ENCODE results near the gene TEF. TPM values are rescaled to one million over a fixed set of nuclear protein-coding genes. Genes with fewer than 3 reads are reported as not detected.

The TEF gene, protein sequence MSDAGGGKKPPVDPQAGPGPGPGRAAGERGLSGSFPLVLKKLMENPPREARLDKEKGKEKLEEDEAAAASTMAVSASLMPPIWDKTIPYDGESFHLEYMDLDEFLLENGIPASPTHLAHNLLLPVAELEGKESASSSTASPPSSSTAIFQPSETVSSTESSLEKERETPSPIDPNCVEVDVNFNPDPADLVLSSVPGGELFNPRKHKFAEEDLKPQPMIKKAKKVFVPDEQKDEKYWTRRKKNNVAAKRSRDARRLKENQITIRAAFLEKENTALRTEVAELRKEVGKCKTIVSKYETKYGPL
- 1.8 and 3.3 TPM in 2 replicates for total RNA-seq (2014; rRNA removed)
- 2.6 TPM for polyA plus RNA-seq (2012)

DNA sequence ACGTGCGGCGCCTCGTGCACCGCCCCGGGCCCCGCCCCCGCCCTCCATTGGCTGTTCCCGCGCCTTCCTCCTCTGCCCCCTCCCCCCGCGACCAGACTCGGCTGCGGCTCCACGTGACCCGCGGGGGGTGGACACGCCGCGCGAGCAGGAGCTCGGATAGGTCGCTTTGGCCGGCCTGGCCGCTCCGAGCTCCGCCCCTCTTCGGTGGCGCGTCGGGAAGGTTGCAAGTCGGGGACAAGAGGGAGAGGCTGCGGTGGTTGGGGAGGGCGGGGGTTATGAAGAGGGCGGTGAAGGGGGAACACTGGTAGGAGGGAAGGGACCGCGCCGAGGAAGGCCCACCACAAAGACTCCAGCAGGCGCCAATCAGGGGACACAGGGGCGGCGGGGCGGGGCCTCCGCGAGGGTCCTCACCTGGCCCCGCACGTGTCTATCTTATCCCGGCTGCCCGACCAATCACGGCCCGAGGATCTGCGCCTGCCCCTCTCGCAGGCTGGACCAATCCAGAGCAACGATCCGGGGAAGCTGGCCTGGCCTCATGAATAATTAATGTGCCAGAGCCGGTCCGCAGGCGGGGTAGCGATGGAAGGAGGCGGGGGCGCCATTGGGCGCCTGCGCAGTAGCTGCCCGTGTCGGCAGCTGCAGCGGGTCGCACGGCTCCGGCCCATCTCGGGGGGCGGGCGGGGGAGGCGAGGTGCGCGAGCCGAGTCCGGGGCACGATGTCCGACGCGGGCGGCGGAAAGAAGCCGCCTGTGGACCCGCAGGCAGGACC is at the start of gene TEF:
TEF (plus strand) TSS at position 614 of the 769 bp plus-strand sequence; CDS start at position 717, 103 bp downstream.
- DNase-seq (ENCODE audit: low read depth), result peak; percentile 97

DNA sequence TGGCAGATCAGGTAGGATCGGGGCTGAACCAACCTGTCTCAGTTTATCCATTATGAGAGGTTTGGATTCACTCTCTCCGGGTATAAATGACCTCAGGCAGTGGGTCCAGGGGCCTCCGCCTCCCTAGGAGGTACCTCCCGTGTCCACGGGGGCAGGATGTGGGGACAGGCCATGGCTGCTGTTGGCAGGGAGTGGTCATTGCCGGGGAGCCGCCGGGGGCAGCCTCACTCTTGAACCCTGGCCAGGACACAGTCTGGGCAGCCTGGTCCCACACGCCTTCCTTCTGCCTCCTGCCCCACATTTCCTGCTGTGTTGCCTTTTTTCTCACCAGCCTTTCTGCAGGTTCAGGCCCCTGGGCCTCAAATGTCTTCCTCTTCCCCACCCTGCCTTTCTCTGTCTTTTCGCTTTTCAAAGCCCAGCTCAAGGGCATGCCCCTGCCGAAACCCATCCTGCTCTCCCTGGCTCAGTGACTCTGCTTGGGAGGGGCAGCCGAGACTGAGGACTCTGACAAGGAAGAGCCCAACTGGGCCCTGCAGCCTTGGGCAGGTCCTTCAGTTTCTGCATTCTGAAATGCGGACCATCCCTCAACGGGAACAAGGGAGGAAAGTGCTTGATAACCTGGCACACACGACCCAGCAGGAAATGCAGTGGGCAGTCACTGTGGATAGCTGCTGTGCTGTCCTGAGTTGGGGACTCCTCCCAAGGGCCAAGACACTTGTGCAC is 49.4 kb upstream of the TEF start:
- DNase-seq (ENCODE audit: low read depth), result no peak

DNA sequence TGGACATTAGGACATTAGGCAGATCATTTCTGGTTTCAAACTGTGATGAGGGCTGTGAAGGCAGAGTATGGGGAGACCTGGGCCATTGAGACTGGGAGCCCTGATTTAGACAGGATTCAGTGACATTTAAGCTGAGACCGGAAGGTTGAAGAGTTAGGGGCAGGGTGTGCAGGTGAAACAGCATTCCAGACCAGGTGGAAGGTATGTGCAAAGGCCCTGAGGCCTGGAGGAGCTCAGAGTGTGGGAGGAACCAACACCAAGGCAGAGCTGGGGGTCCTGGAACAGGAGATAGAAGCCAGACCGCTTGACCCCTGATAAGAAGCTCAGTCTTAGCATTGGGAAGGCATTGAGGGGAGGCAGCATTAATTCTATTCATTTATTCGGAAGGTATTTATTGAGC is 47.9 kb upstream of the TEF start:
- DNase-seq (ENCODE audit: low read depth), result no peak

DNA sequence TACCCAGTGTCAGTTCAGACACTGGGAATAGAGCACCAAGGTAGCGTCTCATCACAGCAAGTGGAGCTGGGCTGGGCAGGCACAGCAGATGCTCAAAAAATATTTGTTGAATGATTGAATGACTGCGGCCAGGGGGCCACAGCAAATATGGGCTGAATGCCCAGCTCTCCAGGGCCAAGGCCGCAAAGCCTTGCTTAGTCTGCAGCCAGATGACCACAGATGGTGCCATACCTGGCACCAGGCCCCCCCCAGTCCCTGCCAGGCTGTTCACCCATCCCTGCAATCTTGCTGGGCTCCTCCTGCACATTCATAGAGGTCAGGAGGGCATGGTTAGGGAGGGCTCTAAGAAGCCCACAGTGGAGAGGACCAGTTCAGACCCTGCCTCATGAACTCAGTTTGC is 47.5 kb upstream of the TEF start:
- DNase-seq (ENCODE audit: low read depth), result no peak

DNA sequence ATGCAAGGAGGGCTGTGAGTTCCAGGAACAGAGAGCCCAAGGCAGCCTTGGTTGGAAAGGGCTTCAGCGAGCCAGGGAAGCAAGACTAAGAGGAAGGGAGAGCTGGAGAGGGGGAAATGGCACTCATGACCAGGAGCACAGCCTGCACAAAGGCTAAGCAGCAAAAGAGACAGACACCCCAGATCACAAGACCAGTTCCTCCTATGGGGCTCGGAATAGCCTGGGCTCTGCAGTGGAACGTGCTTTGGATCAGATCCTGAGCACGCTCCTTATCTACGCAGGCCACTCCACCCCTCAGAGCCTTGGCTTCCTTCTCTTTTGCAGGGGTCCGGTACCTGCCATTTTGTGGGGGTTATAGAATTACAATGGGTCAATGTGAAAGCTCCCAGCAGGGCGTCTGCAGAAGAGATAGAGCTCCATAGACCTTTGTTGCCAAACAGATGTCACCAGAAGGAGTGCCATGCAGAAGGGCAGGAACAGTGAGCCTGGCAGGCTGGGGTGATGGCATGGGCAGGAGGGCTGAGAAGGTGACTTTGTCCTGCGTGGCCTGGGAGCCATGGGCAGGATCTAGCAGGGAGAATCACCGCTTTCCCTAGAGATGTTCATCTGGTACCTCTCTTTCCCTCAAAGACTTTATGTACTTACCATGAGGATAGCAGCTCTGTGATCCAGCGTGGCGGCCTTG is 46.6 kb upstream of the TEF start:
- DNase-seq (ENCODE audit: low read depth), result no peak

DNA sequence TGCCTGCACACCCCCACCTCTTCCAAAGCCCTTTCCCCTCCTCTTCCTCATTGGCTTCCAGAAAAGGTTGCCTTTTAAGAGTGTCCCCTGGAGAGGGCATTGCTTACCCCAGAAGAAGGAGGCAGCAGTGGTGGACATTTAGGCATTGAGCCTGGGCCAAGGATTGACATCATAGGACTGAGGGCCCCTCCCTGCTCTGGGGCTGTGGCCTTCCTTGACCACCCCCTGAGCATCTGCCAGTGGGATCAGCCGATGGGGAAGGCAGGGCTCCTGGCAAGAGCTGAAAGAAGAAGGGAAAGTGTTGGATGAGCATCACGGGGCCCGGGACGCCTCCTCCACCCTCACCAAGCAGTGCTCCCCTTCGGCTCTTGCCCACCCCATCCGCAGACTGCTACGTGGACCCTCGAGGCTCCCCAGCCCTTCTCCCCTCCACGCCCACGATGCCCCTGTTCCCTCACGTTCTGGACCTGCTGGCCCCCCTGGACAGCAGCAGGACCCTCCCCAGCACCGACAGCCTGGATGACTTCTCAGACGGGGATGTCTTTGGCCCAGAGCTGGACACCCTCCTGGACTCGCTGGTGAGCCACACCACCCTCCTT is 43.0 kb upstream of the TEF start:
- DNase-seq (ENCODE audit: low read depth), result no peak

DNA sequence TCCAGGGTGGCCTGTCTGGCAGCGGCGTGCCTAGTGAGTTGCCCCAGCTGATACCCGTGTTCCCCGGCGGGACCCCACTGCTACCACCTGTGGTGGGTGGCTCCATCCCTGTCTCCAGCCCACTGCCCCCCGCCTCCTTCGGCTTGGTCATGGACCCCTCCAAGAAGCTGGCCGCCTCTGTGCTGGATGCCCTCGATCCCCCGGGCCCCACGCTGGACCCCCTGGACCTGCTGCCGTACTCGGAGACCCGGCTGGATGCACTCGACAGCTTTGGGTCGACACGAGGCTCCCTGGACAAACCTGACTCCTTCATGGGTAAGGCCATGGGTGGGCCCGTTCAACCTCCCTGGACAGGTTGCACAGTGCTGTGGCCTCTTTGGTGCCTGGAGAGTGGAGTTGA is 41.9 kb upstream of the TEF start:
- DNase-seq (ENCODE audit: low read depth), result no peak

DNA sequence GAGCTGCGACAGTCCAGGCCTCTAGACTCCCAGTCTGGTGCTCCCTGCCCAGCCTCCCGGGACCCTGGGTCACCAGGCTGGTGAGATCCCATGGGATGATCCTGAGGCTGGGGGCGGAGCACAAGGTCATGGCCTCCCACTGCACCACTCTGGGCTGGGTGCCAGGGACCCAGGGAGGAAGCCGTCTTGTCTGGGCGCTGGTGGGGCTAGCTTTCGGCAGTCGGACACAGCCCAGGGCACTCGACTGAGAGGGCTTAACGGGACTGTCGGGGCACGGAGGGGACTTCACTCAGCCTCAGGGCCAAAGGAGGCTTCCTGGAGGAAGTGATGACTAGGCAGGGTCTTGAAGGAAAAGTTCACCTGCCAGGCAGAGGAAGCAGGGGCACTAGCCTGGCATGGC is 41.4 kb upstream of the TEF start:
- DNase-seq (ENCODE audit: low read depth), result no peak

DNA sequence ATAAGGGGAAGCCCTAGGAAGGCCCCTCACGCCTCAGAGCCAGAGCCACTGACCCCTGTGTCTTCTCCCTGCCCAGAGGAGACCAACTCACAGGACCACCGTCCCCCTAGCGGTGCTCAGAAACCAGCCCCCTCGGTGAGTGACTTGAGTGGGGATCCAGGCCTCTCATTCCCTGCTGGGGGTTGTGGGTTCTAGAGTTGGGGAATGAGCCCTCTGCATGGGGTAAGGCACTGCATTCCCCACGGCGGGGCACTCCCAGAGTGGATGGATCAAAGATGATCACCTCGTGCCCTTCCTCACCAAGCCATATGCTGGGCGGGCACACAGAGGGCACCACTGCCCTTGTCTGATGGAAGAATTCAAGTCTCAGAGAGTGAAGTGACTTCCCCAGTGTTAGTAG is 40.7 kb upstream of the TEF start:
- DNase-seq (ENCODE audit: low read depth), result no peak

DNA sequence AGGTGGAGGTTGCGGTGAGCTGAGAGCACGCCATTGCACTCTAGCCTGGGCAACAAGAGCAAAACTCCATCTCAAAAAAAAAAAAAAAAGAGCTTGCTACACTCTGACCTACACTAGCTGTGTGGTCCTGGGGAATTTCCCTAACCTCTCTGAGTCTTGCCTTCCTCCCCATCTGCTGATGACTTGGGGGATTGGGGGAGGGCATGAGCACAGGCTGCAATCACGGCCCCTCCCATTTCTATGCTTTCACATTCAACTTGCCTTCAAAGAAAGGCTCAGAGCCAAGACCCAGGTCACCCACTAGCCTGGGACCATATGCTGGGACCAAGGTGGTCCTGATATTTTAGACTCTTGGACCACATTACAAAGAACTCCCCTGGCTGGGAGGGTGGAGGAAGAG is 39.8 kb upstream of the TEF start:
- no peak for DNase-seq (ENCODE audit: low read depth)

DNA sequence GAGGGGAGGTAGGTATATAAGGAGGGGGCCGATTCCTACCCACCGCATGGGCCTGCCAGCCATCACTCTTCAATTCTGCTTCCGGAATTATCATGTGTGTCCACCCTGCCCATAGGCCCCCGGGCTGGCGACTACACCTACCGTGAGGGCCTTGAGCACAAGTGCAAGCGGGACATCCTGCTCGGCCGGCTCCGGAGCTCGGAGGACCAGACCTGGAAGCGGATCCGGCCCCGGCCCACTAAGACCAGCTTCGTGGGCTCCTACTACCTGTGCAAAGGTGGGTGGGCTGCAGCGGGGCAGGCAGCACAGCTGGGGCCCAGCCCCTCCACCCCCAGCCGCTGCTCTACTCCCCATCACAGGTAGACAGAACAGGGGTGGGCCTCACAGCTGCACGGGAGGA is 38.4 kb upstream of the TEF start:
- no peak for DNase-seq (ENCODE audit: low read depth)

DNA sequence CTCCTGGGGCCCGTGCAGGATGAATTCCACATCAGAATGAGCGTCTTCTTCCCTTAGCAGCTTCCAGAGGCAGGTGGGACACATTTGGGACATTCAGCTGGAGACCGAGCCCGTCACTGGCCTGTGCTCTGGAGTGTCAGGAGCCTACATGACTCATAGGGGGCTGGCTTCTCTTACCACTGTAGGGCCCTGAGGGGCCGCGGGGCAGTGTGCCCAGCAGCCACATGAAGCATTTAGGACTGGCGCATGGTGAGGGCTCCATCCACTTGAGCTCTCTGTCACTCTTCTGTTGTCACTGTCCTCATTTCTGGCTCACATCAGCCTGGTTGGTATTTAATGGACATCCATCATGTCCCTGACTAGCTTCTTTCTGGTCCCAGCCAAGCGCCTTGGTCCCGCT is 38.0 kb upstream of the TEF start:
- no peak for DNase-seq (ENCODE audit: low read depth)

DNA sequence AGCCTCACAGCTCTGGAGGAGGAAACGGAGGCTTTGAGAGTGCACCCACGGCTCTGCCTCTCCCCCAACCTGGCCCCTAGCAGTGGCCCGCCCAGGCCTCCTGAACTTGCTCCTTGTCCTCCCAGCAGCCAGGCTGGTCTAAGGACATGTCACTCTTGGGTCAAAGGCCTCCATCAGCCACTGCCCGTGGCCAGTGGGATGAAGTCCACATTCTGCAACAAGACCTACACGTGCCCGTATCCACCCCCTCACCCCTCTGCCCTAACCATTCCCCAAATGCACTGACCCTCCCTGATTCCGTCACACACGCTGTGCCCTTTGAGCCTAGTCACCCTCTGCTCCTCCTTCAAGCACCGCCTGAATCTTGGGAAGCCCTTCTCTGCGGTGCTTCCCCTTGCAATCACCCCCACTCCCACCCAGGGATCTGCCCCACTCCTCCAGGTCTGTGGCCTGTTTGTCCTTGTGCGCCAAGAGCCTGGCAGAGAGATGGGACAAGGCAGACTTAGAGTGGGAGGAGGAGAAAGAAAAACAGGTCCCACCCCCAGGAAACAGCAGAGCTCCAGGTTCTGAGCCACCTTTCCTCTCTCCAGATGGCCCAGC is 37.5 kb upstream of the TEF start:
- no peak for DNase-seq (ENCODE audit: low read depth)

DNA sequence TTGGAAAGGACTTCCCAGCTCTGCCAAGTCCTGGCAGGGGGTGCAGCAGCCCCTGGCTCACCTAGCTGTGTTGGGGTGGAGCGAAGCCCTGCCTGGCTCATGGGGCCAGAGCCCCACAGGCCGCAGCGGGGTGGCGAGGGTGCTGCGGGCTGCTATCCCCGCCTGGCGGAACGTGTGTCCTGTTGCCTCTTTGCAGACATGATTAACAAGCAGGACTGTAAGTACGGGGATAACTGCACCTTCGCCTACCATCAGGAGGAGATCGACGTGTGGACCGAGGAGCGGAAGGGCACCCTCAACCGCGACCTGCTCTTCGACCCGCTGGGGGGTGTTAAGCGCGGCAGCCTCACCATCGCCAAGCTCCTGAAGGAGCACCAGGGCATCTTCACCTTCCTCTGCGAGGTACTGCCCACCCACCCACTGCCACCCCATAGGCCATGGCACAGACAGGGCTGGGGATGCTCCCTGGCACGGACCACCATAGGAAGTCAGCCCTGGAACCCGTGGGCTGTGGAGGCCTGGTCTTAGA is 35.9 kb upstream of the TEF start:
- no peak for DNase-seq (ENCODE audit: low read depth)

DNA sequence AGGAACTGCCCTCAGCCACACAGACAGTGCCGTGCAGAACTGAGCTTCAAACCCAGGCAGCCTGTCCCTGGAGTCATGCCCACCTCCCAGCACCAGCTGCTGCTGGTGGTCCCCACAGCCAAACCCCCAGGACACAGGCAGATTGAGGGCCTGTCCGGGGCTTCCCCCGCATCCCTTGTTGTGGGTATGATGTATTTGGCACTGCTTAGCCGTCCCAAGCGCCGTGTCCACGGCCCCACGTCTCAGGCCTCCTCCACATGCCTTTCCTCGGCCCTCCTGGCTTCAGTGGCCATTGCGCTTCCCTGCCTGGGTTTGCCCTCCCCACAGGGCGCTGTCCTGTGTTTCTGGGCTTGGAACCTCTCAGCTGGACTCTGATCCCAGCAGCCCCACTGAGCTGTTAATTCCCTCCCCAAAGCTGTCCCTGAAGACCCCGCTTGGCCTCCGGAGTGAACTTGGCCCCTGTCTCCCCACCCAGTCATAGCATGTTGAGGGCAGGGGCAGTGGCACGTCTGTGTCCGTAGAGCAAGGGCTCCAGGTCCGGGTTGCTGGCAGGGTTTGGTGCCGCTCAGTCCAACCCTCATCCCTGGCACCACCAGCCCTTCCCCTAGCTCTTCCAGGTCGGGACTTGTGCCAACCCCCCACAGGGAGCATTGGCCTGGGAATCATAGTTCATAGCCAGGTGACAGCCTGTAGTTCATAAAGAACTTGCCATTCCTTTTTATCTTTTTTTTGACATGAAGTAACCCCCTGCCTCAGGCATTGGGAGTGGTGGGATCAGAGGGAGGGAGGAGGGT is 34.5 kb upstream of the TEF start:
- DNase-seq (ENCODE audit: low read depth), result no peak

DNA sequence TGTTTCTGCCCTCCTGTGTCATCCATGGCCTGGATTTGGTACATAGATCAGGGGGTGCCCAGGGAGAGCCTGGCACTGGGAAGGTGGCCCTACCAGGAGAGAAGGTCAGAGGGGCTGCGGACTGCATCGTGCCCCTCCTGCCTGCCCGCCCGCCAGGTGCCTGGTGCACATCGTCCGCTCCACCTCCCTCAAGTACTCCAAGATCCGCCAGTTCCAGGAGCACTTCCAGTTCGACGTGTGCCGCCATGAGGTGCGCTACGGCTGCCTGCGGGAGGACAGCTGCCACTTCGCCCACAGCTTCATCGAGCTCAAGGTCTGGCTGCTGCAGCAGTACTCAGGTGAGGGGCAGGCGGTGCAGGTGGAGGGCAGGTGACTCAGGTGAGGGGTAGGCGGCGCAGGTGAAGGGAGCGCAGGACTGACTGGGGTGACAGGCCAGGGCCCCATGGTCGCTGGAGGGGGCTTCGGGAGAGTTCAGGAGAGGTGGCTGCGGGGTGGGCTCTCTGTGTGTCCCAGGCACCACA is 32.7 kb upstream of the TEF start:
- DNase-seq (ENCODE audit: low read depth), result no peak

DNA sequence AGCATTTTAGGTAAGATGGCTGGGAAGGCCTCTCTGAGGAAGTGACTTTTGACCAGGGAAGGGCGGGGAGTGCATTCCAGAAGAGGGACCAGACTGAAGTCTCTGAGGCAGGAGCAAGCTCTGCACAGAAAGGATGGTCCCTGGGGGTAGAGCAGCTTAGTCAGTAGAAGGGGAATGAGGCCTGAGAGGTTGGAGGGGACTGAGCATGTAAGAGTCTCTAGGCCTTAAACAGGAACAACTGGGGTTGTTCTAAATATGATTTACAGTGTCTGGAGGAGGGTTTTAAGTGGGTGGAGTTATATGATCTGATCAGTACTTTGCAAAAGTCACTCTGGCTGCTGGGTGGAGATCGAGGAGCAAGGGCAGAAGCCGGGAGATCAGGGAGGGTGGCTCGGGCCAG is 31.7 kb upstream of the TEF start:
- no peak for DNase-seq (ENCODE audit: low read depth)

DNA sequence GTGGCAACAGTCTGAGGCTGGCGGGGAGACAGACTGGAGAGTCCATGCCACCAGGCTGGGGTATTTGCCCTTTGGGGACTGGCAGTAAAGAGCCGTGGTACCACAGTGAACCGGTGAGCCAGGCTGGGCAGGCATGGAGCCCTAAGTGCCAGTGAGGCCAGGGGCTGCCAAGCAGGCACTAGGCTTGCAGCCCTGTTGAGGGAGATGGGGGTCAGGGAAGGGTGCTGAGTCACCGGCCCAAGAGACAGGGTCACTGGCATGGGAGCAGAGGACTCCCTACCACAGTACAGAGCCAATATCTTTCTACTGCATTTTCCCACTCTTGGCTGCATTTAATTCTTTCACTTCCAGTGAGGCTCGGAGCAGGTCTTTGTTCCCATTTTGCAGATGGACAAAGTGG is 30.7 kb upstream of the TEF start:
- DNase-seq (ENCODE audit: low read depth), result no peak

DNA sequence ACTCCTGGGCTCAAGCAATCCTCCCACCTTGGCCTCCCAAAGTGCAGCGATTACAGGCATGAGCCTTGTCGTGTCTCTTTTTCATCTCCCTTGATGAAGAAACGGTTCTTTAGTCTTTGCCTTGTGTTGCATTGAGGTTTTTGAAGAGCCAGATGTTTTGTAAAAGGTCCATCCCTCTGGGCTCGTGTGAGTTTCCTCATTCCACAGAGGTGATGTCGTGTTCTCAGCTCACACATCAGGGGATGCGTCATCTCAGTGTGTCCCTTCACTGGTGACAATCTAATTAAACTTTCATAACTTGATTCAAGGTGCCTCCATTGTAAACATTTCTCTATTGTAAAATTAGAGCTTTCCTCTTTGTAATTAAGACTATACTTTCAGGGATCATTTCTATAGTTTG is 29.7 kb upstream of the TEF start:
- peak; percentile 66 for DNase-seq (ENCODE audit: low read depth)
